Keratinocyte (primary cell): ENCODE measurements around the gene PPP2CA. TPM values are rescaled to one million over a fixed set of nuclear protein-coding genes. Genes with fewer than 3 reads are reported as not detected.
"Not testable (repeated sequence)": the region's sequence is repeated elsewhere in the genome, so short reads cannot be mapped to it uniquely, and the experiment has no call there.

ENCODE experiments used
- DNase-seq: peaks from one replicate; pipeline ENCODE4 v3.0.0-alpha.2; 2011; ENCODE audit warnings: low read depth, missing footprints, low spot score
- FAIRE-seq: peaks from 2 replicates; lab custom pipeline; 2011; peaks lifted over from hg19 to GRCh38; lab: Jason Lieb, UNC
- H2AFZ ChIP-seq: 2 replicates; pipeline ENCODE4 v1.6.0; 2012; ENCODE audit warnings: low read length, control low read depth, inconsistent platforms; ENCODE audit not compliant: control insufficient read depth
- H3K27ac ChIP-seq: 2 replicates; pipeline ENCODE4 v1.5.1; 2011; ENCODE audit warnings: low read length; ENCODE audit not compliant: control insufficient read depth, insufficient read depth
- H3K27me3 ChIP-seq: 3 replicates; pipeline ENCODE4 v1.6.0; 2011; ENCODE audit warnings: low read length; ENCODE audit not compliant: control insufficient read depth, insufficient read depth; ENCODE audit errors: extremely low read depth
- H3K36me3 ChIP-seq, 2 experiments: 2 replicates in 1 of 2; 3 replicates in 1 of 2; pipeline ENCODE4 v1.5.1; 2011; ENCODE audit warnings: low read length in 2 of 2, mild to moderate bottlenecking in 1 of 2; ENCODE audit not compliant: control insufficient read depth in 2 of 2, insufficient read depth in 2 of 2; ENCODE audit errors: extremely low read depth in 1 of 2
- H3K4me1 ChIP-seq: 3 replicates; pipeline ENCODE4 v1.5.1; 2011; ENCODE audit warnings: low read length; ENCODE audit not compliant: control insufficient read depth, insufficient read depth; ENCODE audit errors: extremely low read depth
- H3K4me2 ChIP-seq: 3 replicates; pipeline ENCODE4 v1.6.0; 2011; ENCODE audit warnings: low read depth, low read length; ENCODE audit not compliant: control insufficient read depth, insufficient read depth; ENCODE audit errors: extremely low read depth
- H3K4me3 ChIP-seq, 3 experiments: fragments of 200-600 bp in 1 of 3; sonication (generic) in 1 of 3; 2 replicates in 2 of 3; 3 replicates in 1 of 3; pipeline ENCODE4 v1.5.1; 2011 to 2016; ENCODE audit warnings: low read length in 3 of 3, mild to moderate bottlenecking in 3 of 3, control low read depth in 2 of 3, inconsistent platforms in 1 of 3, low read depth in 1 of 3, mixed read lengths in 1 of 3, mixed run types in 1 of 3, moderate library complexity in 1 of 3; ENCODE audit not compliant: control insufficient read depth in 2 of 3, insufficient read depth in 2 of 3; ENCODE audit errors: extremely low read depth in 1 of 3
- H3K79me2 ChIP-seq: 2 replicates; pipeline ENCODE4 v1.6.0; 2012; ENCODE audit warnings: low read length; ENCODE audit not compliant: control insufficient read depth, insufficient read depth
- H3K9ac ChIP-seq: 3 replicates; pipeline ENCODE4 v1.6.0; 2011; ENCODE audit warnings: low read length; ENCODE audit not compliant: control insufficient read depth, insufficient read depth; ENCODE audit errors: extremely low read depth
- H3K9me1 ChIP-seq: 3 replicates; pipeline ENCODE4 v1.6.0; 2011; ENCODE audit warnings: low read length; ENCODE audit not compliant: control insufficient read depth, insufficient read depth; ENCODE audit errors: extremely low read depth
- H3K9me3 ChIP-seq: 2 replicates; pipeline ENCODE4 v1.5.1; 2012; ENCODE audit warnings: low read depth, low read length; ENCODE audit not compliant: control insufficient read depth
- H4K20me1 ChIP-seq: 3 replicates; pipeline ENCODE4 v1.6.0; 2011; ENCODE audit warnings: low read length; ENCODE audit not compliant: control insufficient read depth, insufficient read depth; ENCODE audit errors: extremely low read depth
- EZH2 ChIP-seq: IDR thresholded peaks from one replicate; pipeline ENCODE4 v1.6.1; 2012; ENCODE audit warnings: inconsistent platforms, mild to moderate bottlenecking, low read length, moderate library complexity
- dilution Hi-C: fragments of 300-500 bp; cut with MboI; formaldehyde crosslinking; loops from one replicate; pipeline ENCODE4 v1.7.0; 2020; ENCODE audit warnings: low sequenced_read_pairs; ENCODE audit not compliant: extremely low pct_ligation_motif_present
- polyA plus RNA-seq, 5 experiments: library from polyadenylated mRNA; depleted of rRNA in 3 of 5; stranded (reverse) in 3 of 5; stranded (forward) in 1 of 5; unstranded in 1 of 5; fragments of >200 nt; gene quantifications; 1 replicate in 1 of 5; 2 replicates in 3 of 5; 3 replicates in 1 of 5; pipeline versions ENCODE4 v1.2.1 to v1.2.3, GENCODE V29; 2011 to 2012; ENCODE audit warnings: missing spikeins in 2 of 5, low read depth in 1 of 5, low replicate concordance in 1 of 5
- TF ChIP-seq, protein P1 (sequence below), 3 experiments: IDR thresholded peaks in 1 of 3; conservative IDR thresholded peaks in 1 of 3; optimal IDR thresholded peaks in 1 of 3; 2 replicates in 2 of 3; 3 replicates in 1 of 3; pipeline versions ENCODE3 to v1.5.1; 2011; ENCODE audit warnings: low read length in 3 of 3, mild to moderate bottlenecking in 3 of 3, moderate library complexity in 2 of 3, control low read depth in 1 of 3, inconsistent platforms in 1 of 3; ENCODE audit not compliant: insufficient read depth in 2 of 3; ENCODE audit errors: extremely low read depth in 1 of 3

Gene PPP2CA
- polyA plus RNA-seq, 1 donor (not counting 4 experiments of a cell fraction or from before 2014, with no cell fraction given): 255 TPM

DNA sequence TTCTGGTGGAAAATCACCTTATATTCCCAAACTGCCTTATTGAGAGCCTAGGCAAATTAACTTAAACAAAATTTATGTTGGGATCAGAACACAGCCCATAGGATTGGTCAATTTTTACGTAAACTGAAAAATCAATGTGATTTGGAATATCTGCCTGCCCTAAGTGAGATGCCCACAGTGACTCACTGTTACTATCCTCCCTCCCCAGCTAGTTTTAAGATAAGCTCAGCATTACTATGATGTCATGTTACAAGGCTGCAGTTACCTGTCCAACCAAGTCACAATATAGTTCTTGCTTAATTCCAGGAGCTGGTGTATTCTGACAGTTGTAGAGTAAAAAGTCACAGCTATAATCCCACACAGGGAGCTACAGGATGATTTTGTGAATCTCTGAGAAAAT lies 72.2 kb downstream of the PPP2CA start:
- no peak overlapping the region for H3K27ac ChIP-seq
- H3K79me2 ChIP-seq: peaks cover 7% of the 10 kb centered on the region
- no peaks in the 10 kb centered on the region for H3K9me3 ChIP-seq
- H3K9me1 ChIP-seq: no peaks in the 10 kb centered on the region
- H4K20me1 ChIP-seq: no peaks in the 10 kb centered on the region
- no peaks in the 10 kb centered on the region for H3K27me3 ChIP-seq
- FAIRE-seq (no peak), DNase-seq (no peak)
- H3K4me2 ChIP-seq: no peak overlapping the region
- H3K36me3 ChIP-seq: peaks cover 23 to 30% of the 10 kb centered on the region in 2 experiments
- TF ChIP-seq, protein P1, sequence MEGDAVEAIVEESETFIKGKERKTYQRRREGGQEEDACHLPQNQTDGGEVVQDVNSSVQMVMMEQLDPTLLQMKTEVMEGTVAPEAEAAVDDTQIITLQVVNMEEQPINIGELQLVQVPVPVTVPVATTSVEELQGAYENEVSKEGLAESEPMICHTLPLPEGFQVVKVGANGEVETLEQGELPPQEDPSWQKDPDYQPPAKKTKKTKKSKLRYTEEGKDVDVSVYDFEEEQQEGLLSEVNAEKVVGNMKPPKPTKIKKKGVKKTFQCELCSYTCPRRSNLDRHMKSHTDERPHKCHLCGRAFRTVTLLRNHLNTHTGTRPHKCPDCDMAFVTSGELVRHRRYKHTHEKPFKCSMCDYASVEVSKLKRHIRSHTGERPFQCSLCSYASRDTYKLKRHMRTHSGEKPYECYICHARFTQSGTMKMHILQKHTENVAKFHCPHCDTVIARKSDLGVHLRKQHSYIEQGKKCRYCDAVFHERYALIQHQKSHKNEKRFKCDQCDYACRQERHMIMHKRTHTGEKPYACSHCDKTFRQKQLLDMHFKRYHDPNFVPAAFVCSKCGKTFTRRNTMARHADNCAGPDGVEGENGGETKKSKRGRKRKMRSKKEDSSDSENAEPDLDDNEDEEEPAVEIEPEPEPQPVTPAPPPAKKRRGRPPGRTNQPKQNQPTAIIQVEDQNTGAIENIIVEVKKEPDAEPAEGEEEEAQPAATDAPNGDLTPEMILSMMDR (optimal IDR thresholded peaks at IDR 0.05 in 1 of 3, IDR thresholded peaks at IDR 0.05 in 1 of 3, conservative IDR thresholded peaks at IDR 0.05 in 1 of 3; ENCODE audit: extremely low read depth in 1 of 3, insufficient read depth in 2 of 3, low read length in 3 of 3): no peak
- TF ChIP-seq EZH2: no peak
- H3K4me3 ChIP-seq: no peak overlapping the region
- dilution Hi-C loops: no loop called here
- no peaks in the 10 kb centered on the region for H3K4me1 ChIP-seq
- H2AFZ ChIP-seq: no peak overlapping the region
- H3K9ac ChIP-seq: no peak overlapping the region

DNA sequence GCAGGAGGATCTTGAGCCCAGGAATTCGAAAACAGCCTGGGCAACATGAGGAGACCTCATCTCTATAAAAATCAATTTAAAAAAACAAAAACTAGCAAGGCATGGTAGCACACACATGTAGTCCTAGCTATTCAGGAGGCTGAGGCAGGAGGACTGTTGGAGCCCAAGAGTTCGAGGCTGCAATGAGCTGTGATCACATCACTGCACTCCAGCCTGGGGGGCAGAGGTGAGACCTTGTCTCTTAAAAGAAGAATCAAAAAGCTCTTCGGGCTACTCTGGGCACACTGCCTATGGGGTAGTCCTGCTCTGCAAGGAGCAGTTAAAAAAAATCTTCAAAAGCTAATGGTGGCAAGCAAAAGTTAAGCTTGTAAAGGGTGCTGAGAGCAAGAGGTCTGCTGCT lies 72.6 kb downstream of the PPP2CA start:
- TF ChIP-seq, protein P1 (optimal IDR thresholded peaks at IDR 0.05 in 1 of 3, IDR thresholded peaks at IDR 0.05 in 1 of 3, conservative IDR thresholded peaks at IDR 0.05 in 1 of 3; ENCODE audit: extremely low read depth in 1 of 3, insufficient read depth in 2 of 3, low read length in 3 of 3): no peak
- TF ChIP-seq EZH2: no peak
- no peak overlapping the region for H3K9ac ChIP-seq
- H3K27me3 ChIP-seq: no peaks in the 10 kb centered on the region
- H4K20me1 ChIP-seq: no peaks in the 10 kb centered on the region
- H3K79me2 ChIP-seq: peaks cover 9% of the 10 kb centered on the region
- dilution Hi-C loops: no loop called here
- FAIRE-seq: no peak
- H3K27ac ChIP-seq: no peak overlapping the region
- no peak overlapping the region for H3K4me2 ChIP-seq
- peaks cover 25 to 32% of the 10 kb centered on the region in 2 experiments for H3K36me3 ChIP-seq
- no peaks in the 10 kb centered on the region for H3K9me3 ChIP-seq
- H3K9me1 ChIP-seq: no peaks in the 10 kb centered on the region
- DNase-seq: no peak
- H3K4me3 ChIP-seq: no peak overlapping the region
- no peak overlapping the region for H2AFZ ChIP-seq
- H3K4me1 ChIP-seq: no peaks in the 10 kb centered on the region

DNA sequence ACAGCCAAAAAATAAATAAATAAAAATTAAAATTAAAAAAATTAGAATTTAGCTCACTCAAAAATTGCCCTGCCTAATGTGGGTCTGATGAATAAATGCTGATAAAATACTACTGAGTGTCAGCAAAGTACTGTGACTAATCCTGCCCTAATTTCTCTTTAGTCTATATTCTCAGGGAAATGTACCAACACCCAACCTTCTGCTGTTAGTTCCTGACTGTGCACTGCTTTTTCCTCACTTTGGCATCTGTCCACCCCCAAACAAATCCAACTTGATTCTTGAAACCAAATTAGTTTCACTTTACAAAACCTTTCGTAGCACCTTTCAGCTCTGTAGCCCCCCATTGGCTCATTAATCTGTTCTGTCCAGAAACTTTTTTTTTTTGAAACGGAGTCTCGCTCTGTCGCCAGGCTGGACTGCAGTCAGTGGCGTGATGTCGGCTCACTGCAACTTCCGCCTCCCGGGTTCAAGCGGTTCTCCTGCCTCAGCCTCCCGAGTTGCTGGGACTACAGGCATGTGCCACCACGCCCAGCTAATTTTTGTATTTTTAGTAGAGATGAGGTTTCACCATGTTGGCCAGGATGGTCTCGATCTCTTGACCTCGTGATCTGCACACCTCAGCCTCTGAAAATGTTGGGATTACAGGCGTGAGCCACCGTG lies 73.6 kb downstream of the PPP2CA start:
- H3K36me3 ChIP-seq: peaks cover 21 to 31% of the 10 kb centered on the region in 2 experiments
- H4K20me1 ChIP-seq, H3K9ac ChIP-seq, H3K4me2 ChIP-seq, H3K27me3 ChIP-seq, DNase-seq, H3K9me1 ChIP-seq, H3K4me1 ChIP-seq, H3K9me3 ChIP-seq, H2AFZ ChIP-seq, FAIRE-seq, H3K27ac ChIP-seq, H3K4me3 ChIP-seq, dilution Hi-C loops: not testable (repeated sequence)
- peaks cover 10% of the 10 kb centered on the region for H3K79me2 ChIP-seq
